ENCODE measurements around the gene SLC25A47. TPM values are rescaled to one million over a fixed set of nuclear protein-coding genes. Genes with fewer than 3 reads are reported as not detected.

The SLC25A47 gene
- total RNA-seq, 2 donors from 2014 or later = not detected

DNA sequence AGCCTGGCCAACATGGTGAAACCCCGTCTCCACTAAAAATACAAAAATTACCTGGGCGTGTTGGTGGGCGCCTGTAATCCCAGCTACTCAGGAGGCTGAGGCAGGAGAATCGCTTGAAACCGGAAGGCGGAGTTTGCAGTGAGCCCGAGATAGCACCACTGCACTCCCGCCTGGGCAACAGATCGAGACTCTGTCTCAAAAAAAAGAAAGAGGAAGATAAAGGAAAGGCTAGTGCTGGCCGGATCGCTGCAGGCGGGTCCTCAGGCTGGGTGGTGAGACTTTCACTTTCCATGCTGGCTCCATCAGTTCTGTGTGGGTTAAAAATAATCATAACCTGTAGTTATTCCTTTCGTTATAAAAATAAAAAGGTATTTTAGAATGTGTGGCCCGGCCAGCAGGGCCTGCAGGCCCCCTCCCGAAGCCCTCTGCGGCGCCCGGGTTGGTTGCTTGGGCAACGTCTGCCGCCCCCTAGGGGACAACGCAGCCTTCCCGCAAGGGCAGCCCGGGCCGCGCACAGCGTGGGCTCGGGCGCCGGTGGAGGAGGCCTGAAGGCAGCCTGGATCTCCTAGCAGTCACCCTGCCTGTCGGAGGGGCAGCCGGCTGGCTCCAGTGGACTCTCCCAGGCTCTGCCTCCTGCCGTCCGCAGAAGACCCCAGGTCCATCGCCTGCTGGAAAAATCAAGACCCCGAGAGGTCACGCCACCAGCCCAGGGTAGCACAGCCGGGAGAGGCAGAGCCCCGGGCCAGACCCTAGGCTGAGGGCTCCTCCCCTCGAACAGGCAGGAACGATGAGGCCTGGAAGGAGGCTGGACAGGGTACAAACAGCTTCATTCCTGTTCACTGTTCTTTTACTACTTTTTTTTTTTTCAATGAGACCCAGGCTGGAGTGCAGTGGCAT, 5.0 kb upstream of the SLC25A47 start:
- intact Hi-C loops (cut with DNase I) = no loop called here
- ATAC-seq (peak; percentile 91), DNase-seq (peak; percentile 86)

DNA sequence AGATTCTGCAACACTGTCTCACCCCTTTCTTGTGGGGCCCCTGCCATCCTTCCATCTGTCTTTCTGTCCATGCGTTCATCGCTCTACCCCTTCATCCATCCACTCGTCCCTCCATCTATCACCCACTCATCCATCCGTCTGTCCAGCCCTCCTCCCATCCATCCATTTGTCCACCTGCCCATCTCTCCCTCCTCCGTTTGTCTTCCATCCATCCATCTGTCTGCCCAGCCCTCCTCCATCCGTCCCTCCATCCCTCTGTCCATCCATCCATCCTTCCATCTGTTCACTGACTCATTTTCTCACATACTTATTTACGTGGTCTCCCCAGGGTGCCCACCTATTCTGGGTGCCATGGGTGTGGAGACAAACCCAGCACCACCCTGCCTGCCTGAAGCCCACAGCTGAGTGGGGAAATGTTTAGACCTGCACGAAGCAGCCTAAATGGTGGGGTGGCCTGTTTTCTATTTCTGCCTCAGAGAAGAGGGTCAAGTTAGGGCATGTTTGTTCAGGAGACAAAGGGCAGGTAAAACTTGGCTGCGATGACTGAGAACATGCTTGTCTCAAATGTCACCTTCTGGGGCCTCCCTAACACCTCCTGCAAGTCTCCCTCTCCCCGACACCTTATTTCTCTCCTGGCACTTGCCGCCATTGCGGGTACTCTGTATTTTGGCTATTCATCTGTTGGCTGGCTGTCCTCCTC, 2.8 kb upstream of the SLC25A47 start:
- no peak for DNase-seq
- ATAC-seq = no peak
- intact Hi-C loops (cut with DNase I) = no loop called here

DNA sequence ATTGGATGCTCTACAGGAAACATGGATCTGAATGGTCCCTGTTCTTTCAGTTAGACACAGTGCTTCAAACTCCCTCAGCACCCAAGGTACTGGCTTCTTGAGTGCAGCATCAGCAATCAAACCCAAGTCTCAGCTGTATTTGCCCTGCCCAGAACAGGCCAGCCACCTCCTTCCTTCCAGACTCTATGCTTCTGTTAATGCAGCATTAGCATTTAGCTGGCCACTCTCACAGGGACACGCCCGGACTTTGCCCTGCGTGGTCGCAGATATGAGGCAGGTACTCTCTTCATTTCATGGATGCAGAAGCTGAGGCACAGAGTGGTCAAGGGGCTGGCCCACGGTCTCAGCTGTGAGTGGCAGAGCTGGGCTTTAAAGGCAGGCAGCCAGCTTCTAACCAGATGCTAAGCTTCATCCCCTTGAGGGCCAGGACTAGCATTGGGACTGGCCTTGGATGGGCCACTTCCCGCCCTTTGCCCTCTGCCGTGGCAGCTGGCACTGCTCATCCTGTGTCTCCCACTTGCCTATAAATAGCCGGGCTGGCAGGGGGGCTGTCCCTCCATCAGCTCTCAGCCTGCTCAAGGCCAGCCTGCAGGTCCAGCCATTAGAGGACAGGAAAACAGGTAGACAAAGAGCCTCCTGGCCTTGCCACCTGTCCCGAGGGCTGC, 1.5 kb upstream of the SLC25A47 start:
- intact Hi-C loops (cut with DNase I) = no loop called here
- ATAC-seq = peak; percentile 34 to 54
- DNase-seq = no peak

DNA sequence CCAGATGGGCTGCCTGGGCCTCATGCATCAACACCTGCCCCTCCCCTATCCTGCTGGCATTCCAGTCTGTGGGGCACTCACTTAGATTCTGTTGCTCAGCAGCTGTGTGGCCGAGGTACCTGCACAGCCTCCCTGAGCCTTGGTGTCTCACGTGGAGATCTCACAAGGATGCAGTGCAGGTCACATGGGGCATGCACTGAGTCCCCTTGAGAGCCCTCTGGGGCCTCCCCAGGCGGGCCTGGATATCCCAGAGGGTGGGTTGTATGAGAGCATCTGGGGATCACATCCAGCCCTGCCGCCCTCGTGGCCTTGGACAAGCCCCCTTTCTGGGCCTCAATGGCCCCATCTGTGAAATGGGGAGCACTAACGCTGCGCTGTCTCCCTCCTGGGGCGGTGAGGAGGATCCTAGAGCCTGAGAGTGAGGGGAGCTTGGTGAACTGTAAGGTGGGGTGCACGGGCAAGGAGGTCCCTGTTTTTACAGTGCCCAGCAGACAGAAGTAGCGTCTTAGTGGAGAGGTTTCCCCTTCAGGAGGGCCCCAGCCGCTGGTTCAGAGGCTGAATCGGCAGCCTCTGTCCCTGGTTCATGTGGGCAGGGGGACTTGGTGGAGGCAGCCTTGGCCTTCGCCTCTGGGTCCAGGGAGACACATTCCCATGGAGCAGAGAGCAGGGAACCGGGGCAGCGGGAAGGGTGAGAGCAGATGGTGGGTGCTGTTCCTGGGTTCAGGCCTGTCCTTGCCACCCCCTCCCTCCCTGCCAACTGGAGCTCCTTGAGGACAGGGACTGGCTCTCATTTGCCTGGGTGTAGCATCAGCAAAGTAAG, 791 bp upstream of the SLC25A47 start:
- intact Hi-C loops (cut with DNase I) = no loop called here
- no peak for DNase-seq
- ATAC-seq = no peak

DNA sequence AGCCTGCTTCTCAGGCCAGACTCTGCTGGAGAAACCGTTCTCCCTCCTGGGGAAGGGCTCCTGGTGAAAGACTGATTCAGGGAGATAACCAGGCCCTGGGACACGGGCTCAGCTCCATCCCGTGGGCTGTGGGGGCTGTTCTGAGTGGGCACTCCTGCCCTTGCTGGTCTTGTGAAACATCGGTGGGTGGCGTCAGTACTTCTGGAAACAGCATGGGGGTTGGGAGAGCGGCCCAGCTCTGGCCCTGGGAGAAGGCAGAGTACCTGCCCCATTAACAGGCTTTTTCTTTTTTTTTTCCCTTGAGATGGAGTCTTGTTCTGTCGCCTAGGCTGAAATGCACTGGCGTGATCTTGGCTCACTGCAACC, 786 bp downstream of the SLC25A47 start:
- intact Hi-C loops (cut with DNase I) = no loop called here
- DNase-seq (no peak), ATAC-seq (peak in 1 of 2 donors; percentile 29)

DNA sequence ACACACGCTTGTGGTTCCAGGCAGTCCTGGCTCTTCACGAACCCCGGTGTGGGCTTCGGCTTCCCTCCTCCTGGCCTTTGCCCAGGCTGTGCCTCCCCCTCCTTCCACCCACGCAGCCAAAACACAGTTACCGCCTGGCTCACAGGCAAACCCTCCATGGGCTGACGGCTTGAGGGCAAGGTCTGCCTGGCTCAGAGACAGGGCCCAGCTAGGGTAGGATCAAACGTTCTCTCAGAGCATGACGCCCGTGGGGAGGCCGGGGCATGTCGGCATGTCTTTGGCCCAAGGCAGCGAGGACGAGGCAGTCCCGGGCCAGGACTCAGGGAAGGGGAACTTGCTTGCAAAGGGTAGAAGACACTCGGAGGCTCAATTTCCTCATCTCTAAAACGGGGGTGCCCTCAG, 2.1 kb downstream of the SLC25A47 start:
- intact Hi-C loops (cut with DNase I) = no loop called here
- DNase-seq = no peak
- ATAC-seq = peak in 1 of 2 donors; percentile 59

DNA sequence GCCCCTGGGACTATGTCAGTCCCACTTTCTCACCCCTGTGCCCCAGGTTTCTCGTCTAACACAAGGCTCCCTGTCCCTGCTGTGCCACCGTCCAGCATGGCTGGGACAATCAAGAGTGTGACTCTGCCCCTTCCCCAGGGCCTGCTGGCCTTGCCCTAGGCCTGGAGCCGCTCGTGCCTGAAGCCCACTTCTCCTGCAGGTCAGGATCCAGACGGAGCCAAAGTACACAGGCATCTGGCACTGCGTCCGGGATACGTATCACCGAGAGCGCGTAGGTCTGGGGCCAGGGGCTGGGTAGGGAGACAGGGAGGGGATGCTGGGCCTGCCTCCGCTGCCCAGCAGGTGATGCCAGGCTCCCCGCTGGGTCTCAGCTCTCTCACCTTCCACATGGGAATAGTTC, 2.8 kb downstream of the SLC25A47 start:
- intact Hi-C loops (cut with DNase I) = no loop called here
- ATAC-seq (no peak), DNase-seq (no peak)

GRCh38 chr14:100327128-100327527, 4.0 kb downstream of the SLC25A47 start:
- ATAC-seq = no peak
- DNase-seq = no peak
- intact Hi-C loops (cut with DNase I) = no loop called here

- no peak for DNase-seq
- intact Hi-C loops (cut with DNase I) = no loop called here
- no peak for ATAC-seq
Measured at GRCh38 chr14:100328495-100329163, 5.5 kb downstream of the SLC25A47 start.

DNA sequence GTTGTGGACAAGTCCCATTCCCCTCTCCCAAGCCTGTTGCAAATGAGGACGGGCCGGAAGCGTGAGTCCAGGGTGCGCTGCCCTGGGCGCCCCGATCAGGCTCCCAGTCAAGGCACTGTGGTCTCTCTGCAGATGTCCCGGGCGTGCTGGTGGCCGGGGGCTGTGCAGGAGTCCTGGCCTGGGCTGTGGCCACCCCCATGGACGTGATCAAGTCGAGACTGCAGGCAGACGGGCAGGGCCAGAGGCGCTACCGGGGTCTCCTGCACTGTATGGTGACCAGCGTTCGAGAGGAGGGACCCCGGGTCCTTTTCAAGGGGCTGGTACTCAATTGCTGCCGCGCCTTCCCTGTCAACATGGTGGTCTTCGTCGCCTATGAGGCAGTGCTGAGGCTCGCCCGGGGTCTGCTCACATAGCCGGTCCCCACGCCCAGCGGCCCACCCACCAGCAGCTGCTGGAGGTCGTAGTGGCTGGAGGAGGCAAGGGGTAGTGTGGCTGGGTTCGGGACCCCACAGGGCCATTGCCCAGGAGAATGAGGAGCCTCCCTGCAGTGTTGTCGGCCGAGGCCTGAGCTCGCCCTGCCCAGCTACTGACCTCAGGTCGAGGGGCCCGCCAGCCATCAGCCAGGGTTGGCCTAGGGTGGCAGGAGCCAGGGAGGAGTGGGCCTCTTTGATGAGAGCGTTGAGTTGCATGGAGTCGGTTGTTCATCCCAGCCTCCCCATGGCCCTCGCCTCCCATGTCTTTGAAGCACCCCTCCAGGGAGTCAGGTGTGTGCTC, 6.3 kb downstream of the SLC25A47 start:
- intact Hi-C loops (cut with DNase I) = no loop called here
- DNase-seq (no peak), ATAC-seq (no peak)

DNA sequence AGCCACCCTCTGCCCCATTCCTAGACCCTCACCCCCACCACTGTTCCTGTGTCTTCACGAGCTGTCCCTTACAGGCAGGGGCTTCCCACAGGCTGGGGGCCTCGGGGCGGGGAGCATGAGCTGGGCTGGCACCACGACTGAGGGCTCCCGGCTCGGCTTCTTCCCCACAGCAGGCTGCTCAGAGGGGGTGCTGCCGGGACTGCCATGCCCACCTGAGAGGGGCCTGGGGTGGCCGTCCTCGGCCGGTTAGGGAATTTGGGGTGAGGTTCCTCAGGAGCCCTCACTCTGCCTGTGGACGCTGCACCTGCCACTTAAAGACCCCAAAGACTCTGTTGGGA, 6.8 kb downstream of the SLC25A47 start:
- ATAC-seq (no peak), DNase-seq (no peak)
- intact Hi-C loops (cut with DNase I) = no loop called here

GRCh38 chr14:100330388-100330931, 7.3 kb downstream of the SLC25A47 start:
- no peak for DNase-seq
- intact Hi-C loops (cut with DNase I) = no loop called here
- ATAC-seq = no peak

GRCh38 chr14:100332071-100332639, 9.0 kb downstream of the SLC25A47 start:
- DNase-seq = no peak
- no peak for ATAC-seq
- intact Hi-C loops (cut with DNase I) = no loop called here

- intact Hi-C loops (cut with DNase I) = no loop called here
- DNase-seq = no peak
- ATAC-seq = no peak
Measured at GRCh38 chr14:100332797-100333196, 9.7 kb downstream of the SLC25A47 start.

DNA sequence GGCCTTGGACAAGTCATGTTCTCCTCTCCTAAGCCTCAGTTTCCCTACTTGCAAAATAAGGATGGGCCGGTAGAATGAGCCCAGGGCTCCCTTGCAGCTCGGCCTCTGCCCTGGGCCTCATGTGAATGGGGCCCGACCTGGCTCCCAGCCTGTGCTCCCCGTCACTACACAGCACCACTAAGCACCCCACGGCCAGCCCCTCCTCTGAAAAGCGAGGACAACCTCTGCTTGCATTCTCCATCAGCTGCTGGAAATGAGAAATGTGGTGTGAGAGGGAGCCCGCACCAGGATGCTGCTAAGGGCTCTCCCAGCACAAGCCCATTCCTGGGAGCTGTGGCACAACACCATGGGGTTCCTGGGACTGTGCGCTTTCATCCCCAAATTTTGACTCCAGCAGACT, 10.2 kb downstream of the SLC25A47 start:
- no peak for ATAC-seq
- intact Hi-C loops (cut with DNase I) = no loop called here

GRCh38 chr14:100333827-100334226, 10.7 kb downstream of the SLC25A47 start:
- ATAC-seq (peak in 1 of 2 donors; percentile 72), DNase-seq (no peak)
- intact Hi-C loops (cut with DNase I) = no loop called here

More for the DNA sequence above, 10.2 kb downstream of the SLC25A47 start:
- DNase-seq = no peak

- ATAC-seq = no peak
- intact Hi-C loops (cut with DNase I) = no loop called here
- no peak for DNase-seq
Measured at GRCh38 chr14:100334904-100335303, 11.8 kb downstream of the SLC25A47 start.
